Thyroid gland (tissue), 4 donors: ENCODE results near the gene GPSM1. TPM values are rescaled to one million over a fixed set of nuclear protein-coding genes. Genes with fewer than 3 reads are reported as not detected.
"Not testable (repeated sequence)": the region's sequence is repeated elsewhere in the genome, so short reads cannot be mapped to it uniquely, and the experiment has no call there.

Experiments
- DNase-seq, 2 donors: peaks; one replicate each; pipeline ENCODE4 v3.0.0-alpha.2; 2019
- H3K27ac ChIP-seq, 3 donors: fragments of 200-600 bp; sonication (generic); 1 replicate in 2 of 3; 2 replicates in 1 of 3; pipeline ENCODE4 v1.5.1; 2016 to 2019; ENCODE audit warnings: mild to moderate bottlenecking in 1 of 3, moderate library complexity in 1 of 3
- H3K27me3 ChIP-seq: fragments of 200-600 bp; sonication (generic); one replicate; pipeline ENCODE4 v1.5.1; 2019
- H3K36me3 ChIP-seq, 2 donors: fragments of 200-600 bp; sonication (generic); one replicate each; pipeline ENCODE4 v1.5.1; 2016 to 2019
- H3K4me1 ChIP-seq, 2 donors: fragments of 200-600 bp; sonication (generic); one replicate each; pipeline ENCODE4 v1.5.1; 2017 to 2019
- H3K4me3 ChIP-seq, 3 donors: fragments of 200-600 bp; sonication (generic); replicated peaks in 1 of 3; 1 replicate in 2 of 3; 2 replicates in 1 of 3; pipeline ENCODE4 v1.5.1; 2016; ENCODE audit warnings: mild to moderate bottlenecking in 1 of 3
- H3K9me3 ChIP-seq: fragments of 200-600 bp; sonication (generic); one replicate; pipeline ENCODE4 v1.5.1; 2017
- POLR2A ChIP-seq, 2 donors: fragments of 450-650 bp; IDR thresholded peaks; one replicate each; pipeline ENCODE4 v1.6.1; 2017; ENCODE audit warnings: antibody characterized with exemption in 2 of 2, mild to moderate bottlenecking in 2 of 2, moderate library complexity in 1 of 2
- WGBS, 2 donors: methylation state at CpG; one replicate each; pipeline ENCODE4 v1.1.5; 2017; 5-methylcytosine and 5-hydroxymethylcytosine counted together
- intact Hi-C: fragments of 100-400 bp; cut with DNase I; formaldehyde crosslinking; loops from one replicate; pipeline ENCODE4 v1.15.1; 2023
- total RNA-seq, 4 donors: library from RNA; depleted of rRNA; stranded (reverse); fragments of >200 nt; gene quantifications; one replicate each; pipeline ENCODE4 v1.2.3, GENCODE V29; 2016
- TF ChIP-seq, protein P1 (sequence below), 6 experiments: fragments of 200-600 bp in 3 of 6; fragments of 450-650 bp in 3 of 6; sonication (generic) in 3 of 6; IDR thresholded peaks; one replicate each; pipeline ENCODE4 v1.5.1; 2016 to 2019; ENCODE audit warnings: antibody characterized with exemption in 6 of 6, mild to moderate bottlenecking in 2 of 6, inconsistent platforms in 1 of 6, moderate library complexity in 1 of 6

GPSM1 gene
- total RNA-seq, 4 donors from 2014 or later: 5.9 to 18.1 (median 12.2) TPM

GRCh38 chr9:136403538-136403914, 76.2 kb downstream of the GPSM1 start:
- H3K4me3 ChIP-seq: no peak overlapping the region
- TF ChIP-seq POLR2A (IDR thresholded peaks at IDR 0.05): no peak
- TF ChIP-seq, protein P1, sequence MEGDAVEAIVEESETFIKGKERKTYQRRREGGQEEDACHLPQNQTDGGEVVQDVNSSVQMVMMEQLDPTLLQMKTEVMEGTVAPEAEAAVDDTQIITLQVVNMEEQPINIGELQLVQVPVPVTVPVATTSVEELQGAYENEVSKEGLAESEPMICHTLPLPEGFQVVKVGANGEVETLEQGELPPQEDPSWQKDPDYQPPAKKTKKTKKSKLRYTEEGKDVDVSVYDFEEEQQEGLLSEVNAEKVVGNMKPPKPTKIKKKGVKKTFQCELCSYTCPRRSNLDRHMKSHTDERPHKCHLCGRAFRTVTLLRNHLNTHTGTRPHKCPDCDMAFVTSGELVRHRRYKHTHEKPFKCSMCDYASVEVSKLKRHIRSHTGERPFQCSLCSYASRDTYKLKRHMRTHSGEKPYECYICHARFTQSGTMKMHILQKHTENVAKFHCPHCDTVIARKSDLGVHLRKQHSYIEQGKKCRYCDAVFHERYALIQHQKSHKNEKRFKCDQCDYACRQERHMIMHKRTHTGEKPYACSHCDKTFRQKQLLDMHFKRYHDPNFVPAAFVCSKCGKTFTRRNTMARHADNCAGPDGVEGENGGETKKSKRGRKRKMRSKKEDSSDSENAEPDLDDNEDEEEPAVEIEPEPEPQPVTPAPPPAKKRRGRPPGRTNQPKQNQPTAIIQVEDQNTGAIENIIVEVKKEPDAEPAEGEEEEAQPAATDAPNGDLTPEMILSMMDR (IDR thresholded peaks at IDR 0.05): no peak
- no peak overlapping the region for H3K27ac ChIP-seq
- DNase-seq: no peak
- peaks cover 8 to 21% of the 10 kb centered on the region in 2 donors for H3K36me3 ChIP-seq
- H3K4me1 ChIP-seq: peaks cover 14 to 17% of the 10 kb centered on the region in 2 donors
- intact Hi-C loops: loop anchor here (5.0 kb wide), 1 partner anchor 34 kb away; the partner anchor contains the start of gene INPP5E
- 87 to 88% methylated on average over 4 to 5 of the region's 5 CpGs for WGBS, 2 donors
- no peaks in the 10 kb centered on the region for H3K27me3 ChIP-seq
- no peaks in the 10 kb centered on the region for H3K9me3 ChIP-seq

GRCh38 chr9:136403915-136404800, 76.8 kb downstream of the GPSM1 start:
- DNase-seq: no peak
- TF ChIP-seq POLR2A (IDR thresholded peaks at IDR 0.05): no peak
- Histone ChIP-seq H3K27ac (no peak overlapping the region), H3K4me1 (peaks cover 10 to 11% of the 10 kb centered on the region in 2 donors), H3K27me3 (no peaks in the 10 kb centered on the region), H3K4me3 (no peak overlapping the region), H3K9me3 (no peaks in the 10 kb centered on the region), H3K36me3 (peaks cover 8 to 21% of the 10 kb centered on the region in 2 donors)
- 89 to 93% methylated on average over 21 to 22 of the region's 32 CpGs for WGBS, 2 donors
- intact Hi-C loops: loop anchor here (5.0 kb wide), 1 partner anchor 33 kb away; the partner anchor contains the start of gene INPP5E

GRCh38 chr9:136404801-136405136, 77.4 kb downstream of the GPSM1 start:
- Histone ChIP-seq H3K4me1 (peaks cover 13 to 14% of the 10 kb centered on the region in 2 donors), H3K27me3 (no peaks in the 10 kb centered on the region), H3K27ac (no peak overlapping the region), H3K9me3 (no peaks in the 10 kb centered on the region), H3K4me3 (no peak overlapping the region), H3K36me3 (peaks cover 8 to 21% of the 10 kb centered on the region in 2 donors)
- intact Hi-C loops: loop anchor here (5.0 kb wide), 1 partner anchor 33 kb away; the partner anchor contains the start of gene INPP5E
- TF ChIP-seq POLR2A (IDR thresholded peaks at IDR 0.05): no peak
- TF ChIP-seq, protein P1 (IDR thresholded peaks at IDR 0.05): no peak
- DNase-seq: no peak
- 90 to 91% methylated on average over 7 to 14 of the region's 14 CpGs for whole genome bisulfite sequencing, 2 donors

DNA sequence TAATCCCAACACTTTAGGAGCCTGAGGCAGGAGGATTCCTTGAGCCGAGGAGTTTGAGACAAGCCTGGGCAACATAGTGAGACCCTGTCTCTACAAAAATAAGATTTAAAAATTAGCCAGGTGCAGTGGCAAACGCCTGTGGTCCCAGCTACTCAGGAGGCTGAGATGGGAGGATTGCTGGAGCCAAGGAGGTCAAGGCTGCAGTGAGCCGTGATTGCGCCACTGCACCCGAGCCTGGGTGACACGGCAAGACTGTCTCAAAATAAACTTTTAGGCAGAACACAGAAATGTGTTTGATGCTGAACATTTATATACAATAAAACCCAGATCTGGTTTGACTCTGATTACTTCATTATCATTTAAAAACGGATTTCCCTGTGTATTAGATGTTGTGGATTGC, 78.1 kb downstream of the GPSM1 start:
- no peak for TF ChIP-seq POLR2A (IDR thresholded peaks at IDR 0.05)
- TF ChIP-seq, protein P1 (IDR thresholded peaks at IDR 0.05): no peak
- no peak overlapping the region for H3K27ac ChIP-seq
- intact Hi-C loops: no loop called here
- H3K4me3 ChIP-seq: no peak overlapping the region
- WGBS, 2 donors: 92 to 93% methylated on average over 7 of the region's 7 CpGs
- no peak for DNase-seq
- H3K4me1 ChIP-seq: peaks cover 11 to 14% of the 10 kb centered on the region in 2 donors
- H3K9me3 ChIP-seq: no peaks in the 10 kb centered on the region
- H3K36me3 ChIP-seq: peaks cover 8 to 21% of the 10 kb centered on the region in 2 donors
- no peaks in the 10 kb centered on the region for H3K27me3 ChIP-seq

- H3K36me3 ChIP-seq: peaks cover 8 to 21% of the 10 kb centered on the region in 2 donors
- H3K4me3 ChIP-seq, intact Hi-C loops, H3K27ac ChIP-seq, DNase-seq, H3K27me3 ChIP-seq, H3K9me3 ChIP-seq: not testable (repeated sequence)
- H3K4me1 ChIP-seq: peaks cover 7 to 11% of the 10 kb centered on the region in 2 donors
- 91 to 93% methylated on average over 9 to 10 of the region's 10 CpGs for WGBS, 2 donors
These were observed 78.6 kb downstream of the GPSM1 start for GRCh38 chr9:136405904-136406303.

- DNase-seq, intact Hi-C loops, H3K9me3 ChIP-seq, H3K4me3 ChIP-seq, H3K27me3 ChIP-seq, H3K27ac ChIP-seq: not testable (repeated sequence)
- H3K36me3 ChIP-seq: peaks cover 8 to 21% of the 10 kb centered on the region in 2 donors
- WGBS, 2 donors: 93 to 96% methylated on average over 18 to 28 of the region's 28 CpGs
- H3K4me1 ChIP-seq: peaks cover 17 to 19% of the 10 kb centered on the region in 2 donors
These were observed 79.7 kb downstream of the GPSM1 start for GRCh38 chr9:136407061-136407460.
